ENCODE data around the gene ALKBH7.

GRCh38 chr19:6333439-6333838, 39.2 kb upstream of the ALKBH7 start, which contains the start of gene ACER1:
- TF ChIP-seq ZNF274 (IDR thresholded peaks at IDR 0.05; ENCODE audit: low read depth, low read length) (no peak), SUZ12 (IDR thresholded peaks at IDR 0.05; ENCODE audit: extremely low read depth, insufficient read depth, insufficient read length) (no peak), YY1 (IDR thresholded peaks at IDR 0.05; ENCODE audit: insufficient read depth, insufficient read length) (no peak)
